Activated CD4-positive, alpha-beta T cell treated with anti-CD3 and anti-CD28 coated beads, Interleukin-2, amount 50 U/mL, for 24 hours (primary cell): ENCODE data around the gene ATP9B.
"Not testable (repeated sequence)": the region's sequence is repeated elsewhere in the genome, so short reads cannot be mapped to it uniquely, and the experiment has no call there.

Experiments
- DNase-seq, 2 donors: peaks; one replicate each; pipeline ENCODE4 v3.0.0-alpha.2; 2020; ENCODE audit warnings: low read depth in 1 of 2, low spot score in 1 of 2

The ATP9B gene

DNA sequence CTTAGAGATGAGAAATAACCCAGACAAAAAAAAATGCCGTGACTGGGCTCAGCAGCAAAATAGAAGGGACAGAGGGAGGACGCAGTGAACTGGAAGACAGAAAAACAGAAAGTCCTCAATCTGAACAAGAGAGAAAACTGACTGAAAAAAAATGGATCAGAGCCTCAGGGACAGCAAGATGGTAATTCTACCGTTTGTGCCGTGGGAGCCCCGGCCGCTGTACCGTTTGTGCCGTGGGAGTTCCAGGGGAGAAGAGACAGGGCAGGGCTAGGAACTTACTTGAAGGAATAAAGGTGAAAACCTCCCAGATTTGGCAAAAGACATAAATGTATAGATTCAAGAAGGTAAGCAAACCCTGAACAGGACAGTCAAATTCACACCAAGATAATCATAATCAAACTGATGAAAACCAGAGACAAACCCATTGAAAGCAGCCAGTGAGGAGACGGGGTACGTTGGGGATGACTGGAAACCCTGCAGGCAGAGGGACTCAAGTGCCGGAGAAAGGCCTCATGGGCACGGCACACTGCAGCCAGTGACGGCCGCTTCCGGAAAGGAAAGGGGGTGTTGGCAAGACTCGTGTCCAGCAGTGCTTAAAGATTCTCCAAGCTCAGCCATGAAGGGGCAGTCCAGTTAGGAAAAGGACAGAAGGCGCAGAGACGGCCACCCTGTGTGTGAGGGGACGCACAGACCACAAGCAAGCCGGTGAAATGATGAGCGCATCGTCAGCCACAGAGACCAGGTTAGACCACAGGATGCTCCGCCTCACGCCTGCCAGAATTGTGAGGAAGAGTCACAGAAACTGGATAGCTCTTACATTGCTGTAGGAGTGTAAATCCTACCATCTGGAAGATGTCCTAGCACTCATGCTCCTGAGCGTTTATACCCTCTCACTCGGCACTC, 286.5 kb downstream of the ATP9B start:
- DNase-seq = no peak

DNA sequence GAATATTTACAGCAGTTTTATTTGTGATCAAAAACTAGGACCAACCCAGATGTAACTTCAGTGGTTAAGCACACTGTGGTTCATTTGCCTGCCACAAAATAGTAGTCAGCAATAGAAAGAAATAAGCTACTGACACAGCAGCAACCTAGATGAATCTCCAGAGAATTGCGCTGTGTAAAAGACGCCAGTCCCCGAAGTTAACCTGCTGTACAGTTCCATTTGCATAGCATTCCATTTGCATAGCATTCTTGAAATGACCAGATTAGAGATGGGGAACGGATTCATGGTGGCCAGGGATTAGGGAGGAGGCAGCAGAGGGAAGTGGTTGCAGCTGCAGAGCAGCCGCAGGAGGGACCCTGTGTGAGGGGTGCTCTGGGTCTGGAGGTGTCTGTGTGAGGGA, 287.2 kb downstream of the ATP9B start:
- no peak for DNase-seq

DNA sequence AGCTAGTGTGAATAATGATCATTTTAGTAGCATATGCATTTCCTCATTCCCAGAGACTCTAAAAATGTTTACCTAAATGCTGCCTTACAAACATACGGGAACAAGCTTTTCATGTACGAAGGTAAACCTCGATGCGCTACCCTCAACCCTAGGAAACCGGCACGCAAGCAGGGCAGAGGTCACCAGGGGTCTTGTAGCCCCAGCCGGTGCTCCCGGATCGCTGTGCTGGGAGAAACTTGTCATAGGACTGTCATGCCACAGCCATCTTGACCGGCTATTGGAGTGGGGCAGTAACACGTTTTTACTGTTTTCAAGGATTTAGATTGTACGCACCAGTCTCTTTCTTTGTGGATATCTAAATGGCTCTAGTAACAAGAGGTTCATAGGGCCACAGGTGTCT, 291.7 kb downstream of the ATP9B start:
- DNase-seq = no peak

DNA sequence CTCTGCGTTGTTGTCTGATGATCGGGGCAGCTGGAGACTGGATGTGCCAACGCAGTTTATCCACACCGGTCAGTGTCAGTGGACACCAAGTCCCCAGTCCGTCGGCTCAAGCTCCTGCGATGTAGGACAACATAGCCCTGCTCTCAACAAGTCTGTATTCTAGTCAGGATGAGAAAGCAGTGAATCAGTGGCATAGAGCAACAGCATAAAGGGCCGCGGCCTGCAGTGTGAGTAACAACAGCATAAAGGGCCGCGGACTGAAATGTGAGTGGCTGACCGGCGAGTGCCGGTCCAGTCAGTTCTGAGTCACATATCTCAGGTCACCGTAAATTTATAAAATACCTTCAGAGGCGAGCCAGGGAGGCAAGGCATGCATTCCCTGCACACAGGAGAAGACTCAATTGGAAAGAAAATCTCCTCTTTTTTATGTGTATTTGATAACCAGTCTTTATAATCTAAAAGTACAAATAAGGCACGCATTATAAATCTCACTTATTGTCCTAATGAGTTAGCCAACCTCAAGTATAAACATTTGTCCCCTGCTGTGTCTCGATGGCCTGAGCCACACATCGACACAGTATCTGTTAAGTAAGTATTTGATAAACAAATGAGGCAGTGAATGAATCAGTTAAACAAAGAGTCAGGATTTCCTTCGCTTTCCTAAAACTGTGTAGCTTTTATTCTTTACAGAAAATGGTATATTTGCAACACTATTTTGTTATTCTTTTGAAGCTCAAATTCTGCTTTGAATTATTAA, 292.8 kb downstream of the ATP9B start:
- no peak for DNase-seq

DNA sequence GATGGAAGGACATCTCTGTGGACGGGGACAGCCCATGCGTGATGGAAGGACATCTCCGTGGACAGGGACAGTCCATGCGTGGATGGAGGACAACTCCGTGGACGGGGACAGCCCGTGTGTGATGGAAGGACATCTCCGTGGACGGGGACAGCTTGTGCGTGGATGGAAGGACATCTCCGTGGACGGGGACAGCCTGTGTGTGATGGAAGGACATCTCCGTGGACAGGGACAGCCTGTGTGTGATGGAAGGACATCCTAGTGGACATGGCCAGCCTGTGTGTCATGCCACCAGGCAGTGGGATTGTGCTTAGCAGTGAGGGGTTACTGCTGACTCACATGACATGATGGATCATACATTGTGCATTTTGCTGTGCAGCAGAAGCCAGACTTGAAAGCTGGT, 296.5 kb downstream of the ATP9B start:
- no peak for DNase-seq

DNA sequence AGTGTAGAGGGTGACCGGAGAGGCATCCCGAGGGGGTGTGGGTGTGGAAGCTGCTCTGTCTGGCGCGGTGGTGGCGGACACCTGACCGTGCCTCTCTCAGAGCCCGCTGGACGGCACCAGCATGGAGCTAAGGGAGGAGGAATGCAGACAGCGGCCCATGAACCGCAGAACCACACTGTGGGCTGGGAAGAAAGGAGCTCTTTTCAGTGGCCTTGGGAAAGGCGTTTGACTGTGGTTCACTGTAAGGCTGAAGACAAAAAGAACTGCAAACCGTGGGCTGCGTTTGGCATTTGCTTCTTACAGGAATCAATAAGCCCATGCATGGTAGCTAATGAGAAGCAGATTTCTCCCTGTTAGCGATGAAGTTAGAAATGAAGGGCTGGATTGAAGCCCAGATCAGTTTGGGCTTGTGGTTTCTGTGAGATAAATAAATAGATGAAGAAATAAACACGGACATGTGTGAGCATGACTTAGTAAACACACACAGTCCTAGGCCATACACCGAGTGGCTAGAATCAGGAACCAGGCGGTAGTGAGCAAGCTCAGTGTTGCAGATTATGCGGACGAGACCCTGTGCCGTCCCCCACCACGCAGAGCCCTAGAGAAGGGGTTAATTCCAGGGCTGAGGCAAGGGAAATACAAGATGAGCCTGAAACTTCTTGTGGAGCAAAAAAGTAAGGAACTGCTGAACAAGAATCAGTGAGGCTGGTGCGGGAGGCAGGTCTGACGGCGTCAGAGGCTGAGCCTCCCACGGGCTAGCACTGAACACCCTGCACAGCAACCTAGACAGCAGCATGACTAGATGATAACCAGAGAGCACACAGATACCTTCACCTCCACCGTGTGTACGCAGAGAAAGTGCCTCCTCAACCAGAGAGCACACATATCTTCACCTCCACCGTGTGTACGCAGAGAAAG, 297.2 kb downstream of the ATP9B start:
- DNase-seq = no peak

DNA sequence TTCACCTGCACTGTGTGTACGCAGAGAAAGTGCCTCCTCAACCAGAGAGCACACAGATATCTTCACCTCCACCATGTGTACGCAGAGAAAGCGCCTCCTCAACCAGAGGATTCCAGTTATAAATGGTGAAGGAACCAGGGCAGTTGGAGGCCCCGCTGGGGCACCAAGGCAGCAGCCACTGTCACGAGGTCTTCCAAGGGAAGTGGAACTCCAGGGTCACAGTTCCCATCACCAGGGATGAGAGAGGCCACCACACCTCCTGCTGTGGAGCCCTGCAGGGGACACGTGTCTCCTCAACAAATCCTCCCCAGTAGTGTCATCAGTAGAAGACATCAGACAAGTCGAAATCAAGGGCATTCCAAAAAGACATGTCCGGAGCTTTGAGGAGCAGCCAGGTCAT, 298.3 kb downstream of the ATP9B start:
- no peak for DNase-seq

DNA sequence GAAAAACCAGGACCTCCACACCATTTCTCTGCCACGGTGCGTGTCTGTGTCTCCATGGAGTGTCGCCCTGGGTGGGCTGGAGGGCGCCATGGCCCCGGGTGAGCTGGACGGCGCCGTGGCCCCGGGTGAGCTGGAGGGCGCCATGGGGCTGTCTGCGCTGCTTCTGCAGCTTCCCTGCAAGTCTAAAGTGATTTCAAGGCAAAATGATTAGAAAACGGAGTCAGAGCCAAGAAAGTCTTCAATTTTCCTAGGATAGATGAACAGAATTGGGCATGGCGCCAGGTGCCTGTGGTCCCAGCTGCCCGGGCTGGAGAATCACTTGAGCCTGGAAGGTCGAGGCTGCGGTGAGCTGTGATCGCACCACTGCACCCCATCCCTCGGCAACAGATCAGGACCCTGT, 298.8 kb downstream of the ATP9B start:
- no peak for DNase-seq

DNA sequence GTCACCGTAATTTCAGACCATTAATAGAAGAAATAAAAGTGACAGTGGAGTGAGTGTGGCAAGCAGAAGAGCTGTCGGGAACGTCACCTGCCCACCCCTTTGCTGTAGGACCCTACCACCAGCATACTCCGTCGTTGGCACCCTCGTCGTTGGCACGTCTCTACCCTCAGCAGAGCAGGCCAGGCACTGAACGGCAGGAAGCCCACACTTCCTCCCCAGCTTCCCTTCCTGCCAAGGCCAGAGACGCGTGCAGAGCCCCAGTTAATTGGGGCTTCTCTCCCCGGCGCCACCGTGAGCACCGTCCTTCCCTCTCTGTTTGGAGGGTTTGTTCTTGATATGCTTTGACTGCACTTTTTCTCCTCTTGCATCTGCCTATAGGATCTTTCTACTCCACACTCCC, 299.5 kb downstream of the ATP9B start:
- DNase-seq = no peak

DNA sequence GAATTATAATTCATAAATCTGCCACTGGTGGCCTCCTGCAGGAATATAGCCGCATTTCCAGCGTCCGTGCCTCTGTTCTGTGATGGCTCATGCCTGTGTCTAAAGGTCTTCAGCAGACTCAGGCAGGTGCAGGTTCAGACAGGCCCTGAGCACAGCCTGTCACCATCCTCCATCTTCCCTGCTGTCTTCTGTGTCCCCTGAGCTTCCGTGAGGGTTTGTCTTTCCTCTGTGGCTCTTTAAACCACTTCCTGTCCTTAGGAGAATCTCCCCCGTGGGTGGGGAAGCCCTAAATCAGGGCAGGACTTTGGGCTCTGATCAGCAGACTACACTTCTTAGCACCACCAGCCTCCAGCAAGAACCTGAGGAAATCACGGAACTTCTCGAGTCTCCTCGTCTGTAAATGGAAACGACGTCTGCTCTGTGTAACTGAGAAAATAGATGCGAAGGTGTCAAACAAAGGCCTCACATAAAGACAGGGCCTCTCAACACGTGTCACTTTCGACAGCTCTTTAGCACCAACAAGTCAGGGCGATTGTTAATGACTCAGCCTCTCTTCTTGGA, 302.4 kb downstream of the ATP9B start:
- DNase-seq = no peak

DNA sequence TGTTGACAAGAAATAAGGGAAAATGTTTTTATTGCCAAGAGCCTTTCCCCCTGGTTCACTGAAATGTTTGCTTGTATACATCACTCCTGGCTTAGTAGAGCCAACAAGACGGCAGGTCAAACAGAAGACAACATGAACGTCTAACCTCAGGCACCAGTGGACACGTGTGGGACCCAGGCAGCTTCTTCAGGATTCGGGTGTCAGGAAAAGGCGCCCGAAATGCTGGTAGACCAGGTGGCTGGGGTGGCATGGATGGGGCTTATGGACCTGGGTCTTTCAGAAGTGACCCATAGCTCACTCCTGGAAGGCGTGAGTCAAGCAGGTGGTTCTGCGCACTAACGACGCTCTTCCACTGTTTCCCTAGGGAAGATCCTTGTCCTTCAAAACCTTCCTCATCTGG, 303.3 kb downstream of the ATP9B start:
- no peak for DNase-seq

DNA sequence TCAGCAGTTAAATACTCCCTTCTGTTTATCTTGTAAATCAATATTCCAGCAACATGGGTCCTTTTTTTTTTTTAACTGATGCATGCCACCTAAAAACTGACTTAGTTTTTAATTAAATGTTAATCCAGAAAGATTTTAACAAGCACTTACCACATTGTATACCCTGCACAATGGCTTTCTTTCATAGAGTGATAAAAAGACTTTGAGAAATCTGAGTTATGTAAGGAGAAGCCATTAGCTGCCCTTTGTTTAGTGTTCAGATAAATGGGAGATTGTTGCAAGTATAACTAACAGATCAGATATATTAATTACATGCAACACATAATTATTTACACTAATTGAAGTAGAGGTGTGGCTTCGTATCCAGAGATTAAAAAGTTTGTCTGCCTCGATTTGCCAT, 303.8 kb downstream of the ATP9B start:
- DNase-seq = no peak

DNA sequence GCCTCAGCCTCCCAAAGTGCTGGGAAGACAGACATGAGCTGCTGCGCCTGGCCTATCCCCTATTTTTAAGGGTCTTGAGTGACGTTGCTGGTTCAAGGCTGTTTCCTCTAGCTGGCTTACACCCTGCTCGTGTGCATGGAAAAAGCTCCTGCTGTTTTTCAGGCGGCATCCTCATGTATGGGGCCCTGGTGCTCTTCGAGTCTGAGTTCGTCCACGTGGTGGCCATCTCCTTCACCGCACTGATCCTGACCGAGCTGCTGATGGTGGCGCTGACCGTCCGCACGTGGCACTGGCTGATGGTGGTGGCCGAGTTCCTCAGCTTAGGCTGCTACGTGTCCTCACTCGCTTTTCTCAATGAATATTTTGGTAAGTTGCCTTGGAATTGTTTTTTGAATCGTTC, 304.5 kb downstream of the ATP9B start:
- no peak for DNase-seq

DNA sequence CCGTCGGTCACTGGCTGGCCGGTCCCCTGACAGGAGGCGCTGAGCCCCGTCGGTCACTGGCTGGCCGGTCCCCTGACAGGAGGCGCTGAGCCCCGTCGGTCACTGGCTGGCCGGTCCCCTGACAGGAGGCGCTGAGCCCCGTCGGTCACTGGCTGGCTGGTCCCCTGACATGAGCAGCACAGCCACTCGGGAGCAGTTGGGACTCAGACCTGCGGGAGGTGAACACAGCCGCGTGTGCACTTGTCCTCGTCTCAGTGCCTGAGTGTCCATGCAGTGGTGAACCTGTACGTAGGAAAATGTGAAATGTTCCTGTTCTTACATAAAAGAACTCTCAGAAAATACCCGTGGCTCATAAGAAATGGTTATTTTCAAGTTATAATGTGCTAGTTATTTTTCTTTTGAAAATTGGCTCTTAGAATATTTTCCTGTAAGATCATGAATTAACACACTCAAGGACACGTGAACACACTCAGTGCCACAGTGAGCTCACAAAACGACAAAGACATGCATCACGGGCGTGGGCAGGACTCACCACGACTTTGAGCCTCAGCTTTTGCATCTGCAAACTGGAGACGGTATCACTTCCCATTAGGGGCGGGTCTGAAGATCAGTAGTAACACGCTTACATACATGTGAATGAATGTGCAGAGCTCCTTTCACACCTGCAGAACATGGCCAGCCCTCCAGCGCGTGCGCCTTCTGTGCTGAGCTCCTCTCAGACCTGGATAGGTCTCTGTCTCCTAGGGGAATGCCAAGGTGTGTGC, 305.4 kb downstream of the ATP9B start:
- DNase-seq = no peak

DNA sequence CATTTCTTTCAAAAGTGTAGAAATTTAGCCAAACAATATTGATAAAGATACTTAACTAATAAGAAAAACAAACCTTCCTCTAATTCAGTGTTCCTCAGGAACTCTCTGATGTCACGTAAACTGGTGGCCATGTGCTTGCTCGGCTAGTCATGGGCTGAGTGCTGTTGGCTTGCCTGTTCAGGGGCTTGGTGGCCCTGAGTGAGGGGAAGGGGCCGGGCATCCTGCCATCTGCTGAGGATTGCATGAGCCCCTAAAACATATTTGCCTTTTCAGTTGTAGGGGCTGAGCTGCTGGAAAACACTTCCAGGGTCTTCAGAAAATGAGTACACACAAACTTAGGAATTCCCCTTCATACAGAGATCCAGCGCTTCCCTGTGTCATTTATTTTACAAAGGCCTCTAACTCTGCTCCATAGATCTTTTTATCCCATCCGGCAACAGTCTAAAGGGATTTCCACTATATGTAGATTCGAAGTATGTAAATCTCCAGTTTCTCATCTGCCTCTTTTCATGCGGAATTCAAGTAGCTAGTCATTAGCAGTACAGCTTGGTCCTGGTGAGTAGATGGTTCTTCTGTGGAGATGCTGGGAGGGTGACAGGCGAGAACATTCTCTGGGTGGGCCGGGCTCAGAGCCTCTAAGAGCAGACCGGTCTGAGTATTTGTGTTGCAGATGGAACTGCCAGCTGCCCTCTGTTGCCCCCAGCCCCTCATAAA, 306.4 kb downstream of the ATP9B start:
- no peak for DNase-seq

DNA sequence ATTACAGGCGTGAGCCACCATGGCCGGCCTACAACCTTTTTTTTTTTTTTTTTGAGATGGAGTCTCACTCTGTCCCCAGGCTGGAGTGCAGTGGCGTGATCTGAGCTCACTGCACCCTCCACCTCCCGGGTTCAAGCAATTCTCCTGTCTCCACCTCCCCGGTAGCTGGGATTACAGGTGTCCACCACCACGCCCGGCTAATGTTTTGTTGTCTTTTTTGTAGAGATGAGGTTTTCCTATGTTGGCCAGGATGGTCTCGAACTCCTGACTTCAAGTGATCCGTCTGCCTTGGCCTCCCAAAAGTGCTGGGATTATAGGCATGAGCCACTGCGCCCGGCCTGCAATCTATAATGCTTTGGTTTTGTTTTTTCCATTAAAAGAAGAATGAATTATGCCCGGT, 307.5 kb downstream of the ATP9B start:
- DNase-seq = not testable (repeated sequence)

DNA sequence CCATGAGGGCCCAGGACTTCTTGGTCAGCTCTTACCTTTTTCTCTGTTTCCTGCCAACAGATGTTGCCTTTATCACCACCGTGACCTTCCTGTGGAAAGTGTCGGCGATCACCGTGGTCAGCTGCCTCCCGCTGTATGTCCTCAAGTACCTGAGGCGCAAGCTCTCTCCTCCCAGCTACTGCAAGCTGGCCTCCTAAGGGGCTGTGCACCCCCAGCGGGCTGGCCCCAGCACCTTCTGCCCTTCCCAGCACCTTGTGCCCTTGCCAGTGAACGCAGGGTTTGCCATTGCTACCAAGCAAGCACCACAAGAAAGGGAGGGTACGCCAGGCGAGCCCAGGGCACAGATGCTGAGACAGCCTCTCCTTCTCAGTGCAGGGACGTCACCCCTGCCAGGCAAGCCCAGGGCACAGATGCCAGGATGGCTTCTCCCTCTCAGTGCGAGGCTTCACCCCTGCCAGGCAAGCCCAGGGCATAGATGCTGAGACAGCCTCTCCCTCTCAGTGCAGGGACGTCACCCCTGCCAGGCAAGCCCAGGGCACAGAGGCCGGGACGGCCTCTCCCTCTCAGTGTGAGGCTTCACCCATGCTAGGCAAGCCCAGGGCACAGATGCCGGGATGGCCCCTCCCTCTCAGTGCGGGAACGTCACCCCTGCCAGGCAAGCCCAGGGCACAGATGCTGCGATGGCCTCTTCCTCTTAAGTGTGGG, 308.1 kb downstream of the ATP9B start:
- DNase-seq = no peak

DNA sequence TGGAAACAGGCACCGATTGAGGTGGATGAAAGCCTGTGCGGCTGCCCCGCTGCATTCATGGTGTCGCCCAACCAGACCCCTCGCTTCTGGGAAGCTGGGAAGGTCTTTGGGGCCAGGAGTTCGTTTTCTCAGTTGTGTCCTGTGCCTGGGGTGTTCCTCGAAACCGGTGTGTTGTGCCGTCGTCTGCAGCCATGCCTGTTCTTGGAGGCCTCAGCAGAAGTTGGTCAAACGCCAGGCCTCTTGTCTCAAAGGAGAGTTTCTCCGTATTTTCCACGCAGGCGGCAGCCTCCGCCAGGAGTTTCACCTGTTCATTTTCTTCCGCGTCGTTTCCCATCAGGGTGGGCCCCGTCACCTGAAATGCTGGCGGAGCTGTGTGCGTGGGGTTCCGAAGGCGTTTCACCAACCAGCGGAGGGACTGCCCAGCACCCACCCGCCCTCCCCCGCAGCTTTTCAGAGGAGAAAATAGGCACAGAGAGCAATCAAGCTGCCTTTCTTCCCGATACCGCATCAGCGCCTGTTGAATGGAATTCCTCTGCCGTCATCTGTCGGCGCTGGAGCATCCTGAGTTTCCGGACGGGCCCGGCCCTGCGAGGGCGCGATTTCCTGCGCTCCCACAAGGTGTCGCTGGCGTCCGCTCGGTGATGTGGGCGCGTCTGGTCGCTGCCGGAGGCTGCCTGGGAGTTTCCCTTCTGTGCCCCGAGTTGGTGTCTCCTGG, 309.5 kb downstream of the ATP9B start:
- DNase-seq = peak; percentile 70 to 78
